Liver (tissue), 9 donors: Measurements from ENCODE around the gene PLA1A. TPM values are rescaled to one million over a fixed set of nuclear protein-coding genes. Genes with fewer than 3 reads are reported as not detected.

Experiments used
- DNase-seq: peaks from one replicate; pipeline ENCODE4 v3.0.0-alpha.2; 2017; ENCODE audit warnings: low spot score
- H3K27ac ChIP-seq, 2 donors: one replicate each; pipeline ENCODE4 v1.7.0; 2013; ENCODE audit warnings: inconsistent platforms in 2 of 2, low read length in 2 of 2, control low read depth in 1 of 2, low read depth in 1 of 2, mild to moderate bottlenecking in 1 of 2
- H3K27me3 ChIP-seq, 4 donors: one replicate each; pipeline versions ENCODE4 v1.6.1 to v1.7.0; 2013; ENCODE audit warnings: low read length in 3 of 4, inconsistent platforms in 1 of 4, mild to moderate bottlenecking in 1 of 4, moderate library complexity in 1 of 4; ENCODE audit not compliant: control insufficient read depth in 4 of 4, insufficient read depth in 4 of 4
- H3K36me3 ChIP-seq, 4 donors: one replicate each; pipeline versions ENCODE4 v1.6.1 to v1.7.0; 2013; ENCODE audit warnings: low read length in 3 of 4, mild to moderate bottlenecking in 3 of 4, low read depth in 1 of 4, moderate library complexity in 1 of 4; ENCODE audit not compliant: control insufficient read depth in 4 of 4, insufficient read depth in 3 of 4
- H3K4me1 ChIP-seq, 4 donors: one replicate each; pipeline versions ENCODE4 v1.6.1 to v1.7.0; 2013; ENCODE audit warnings: low read length in 3 of 4, mild to moderate bottlenecking in 3 of 4, moderate library complexity in 1 of 4; ENCODE audit not compliant: control insufficient read depth in 4 of 4, insufficient read depth in 4 of 4
- H3K4me3 ChIP-seq, 3 donors: one replicate each; pipeline versions ENCODE4 v1.6.1 to v1.7.0; 2013; ENCODE audit warnings: low read length in 3 of 3, control low read depth in 1 of 3, low read depth in 1 of 3, mild to moderate bottlenecking in 1 of 3
- H3K9ac ChIP-seq, 2 donors: one replicate each; pipeline ENCODE4 v1.7.0; 2013; ENCODE audit warnings: low read length in 2 of 2, mild to moderate bottlenecking in 2 of 2, moderate library complexity in 2 of 2, control low read depth in 1 of 2, low read depth in 1 of 2
- H3K9me3 ChIP-seq, 4 donors: one replicate each; pipeline versions ENCODE4 v1.6.1 to v1.7.0; 2013; ENCODE audit warnings: low read length in 3 of 4; ENCODE audit not compliant: control insufficient read depth in 4 of 4
- CTCF ChIP-seq: fragments of 150-350 bp; IDR thresholded peaks from 2 replicates; pipeline ENCODE4 v1.5.1; 2017; ENCODE audit warnings: improper control_type of control experiment, low read depth, low read length; ENCODE audit not compliant: missing input control
- EGR1 ChIP-seq, 2 donors: IDR thresholded peaks; 2 replicates each; pipeline ENCODE4 v1.6.1; 2016 to 2018; ENCODE audit warnings: antibody characterized with exemption in 2 of 2, low read depth in 2 of 2
- FOXA1 ChIP-seq: IDR thresholded peaks from 2 replicates; pipeline ENCODE4 v1.6.1; 2016; ENCODE audit warnings: antibody characterized with exemption
- FOXA2 ChIP-seq: IDR thresholded peaks from 2 replicates; pipeline ENCODE4 v1.6.1; 2016; ENCODE audit warnings: antibody characterized with exemption
- GABPA ChIP-seq, 2 donors: IDR thresholded peaks in 1 of 2; conservative IDR thresholded peaks in 1 of 2; 2 replicates each; pipeline ENCODE4 v1.6.1; 2016; ENCODE audit warnings: antibody characterized with exemption in 2 of 2, mild to moderate bottlenecking in 1 of 2, moderate library complexity in 1 of 2
- HNF4A ChIP-seq, 2 donors: conservative IDR thresholded peaks; 2 replicates each; pipeline ENCODE4 v1.6.1; 2016; ENCODE audit warnings: antibody characterized with exemption in 2 of 2, mild to moderate bottlenecking in 2 of 2
- HNF4G ChIP-seq: IDR thresholded peaks from 2 replicates; pipeline ENCODE4 v1.6.1; 2016; ENCODE audit warnings: antibody characterized with exemption
- JUND ChIP-seq, 2 donors: IDR thresholded peaks; 2 replicates each; pipeline ENCODE4 v1.6.1; 2016; ENCODE audit warnings: antibody characterized with exemption in 2 of 2
- MAX ChIP-seq: IDR thresholded peaks from 2 replicates; pipeline ENCODE4 v1.6.1; 2016; ENCODE audit warnings: antibody characterized with exemption
- NR2F2 ChIP-seq: IDR thresholded peaks from 2 replicates; pipeline ENCODE4 v1.6.1; 2016; ENCODE audit warnings: antibody characterized with exemption
- RAD21 ChIP-seq, 2 donors: IDR thresholded peaks; 2 replicates each; pipeline ENCODE4 v1.6.1; 2016; ENCODE audit warnings: antibody characterized with exemption in 2 of 2, mild to moderate bottlenecking in 2 of 2
- RXRA ChIP-seq, 2 donors: IDR thresholded peaks; 2 replicates each; pipeline ENCODE4 v1.6.1; 2017 to 2018; ENCODE audit warnings: antibody characterized with exemption in 2 of 2, mild to moderate bottlenecking in 1 of 2
- SP1 ChIP-seq: IDR thresholded peaks from 2 replicates; pipeline ENCODE4 v1.6.1; 2018; ENCODE audit warnings: antibody characterized with exemption, mild to moderate bottlenecking
- TAF1 ChIP-seq: conservative IDR thresholded peaks from 2 replicates; pipeline ENCODE4 v1.6.1; 2016; ENCODE audit warnings: antibody characterized with exemption, mild to moderate bottlenecking
- YY1 ChIP-seq: IDR thresholded peaks from 2 replicates; pipeline ENCODE4 v1.6.1; 2016; ENCODE audit warnings: antibody characterized with exemption, mild to moderate bottlenecking
- ZBTB33 ChIP-seq: IDR thresholded peaks from 2 replicates; pipeline ENCODE4 v1.6.1; 2016; ENCODE audit warnings: antibody characterized with exemption
- WGBS: extraction: QIAGEN DNeasy Blood & Tissue Kit; methylation state at CpG from one replicate; pipeline ENCODE4 v1.1.7; 2013; 5-methylcytosine and 5-hydroxymethylcytosine counted together
- polyA plus RNA-seq, 2 donors: library from polyadenylated mRNA; stranded (reverse) in 1 of 2; unstranded in 1 of 2; fragments of 200-250 nt in 1 of 2; fragments of >200 nt in 1 of 2; fragmentation: Nextera tagmentation in 1 of 2; extraction: Ambion mirVana in 1 of 2; gene quantifications; one replicate each; pipeline versions ENCODE4 v1.2.1 to v1.2.3, GENCODE V29; 2013 to 2015
- total RNA-seq, 2 donors: library from RNA; depleted of rRNA; stranded (reverse); fragments of >200 nt; gene quantifications; one replicate each; pipeline ENCODE4 v1.2.3, GENCODE V29; 2014
- TF ChIP-seq, protein P1 (sequence below): IDR thresholded peaks from 2 replicates; pipeline ENCODE4 v1.6.1; 2016; ENCODE audit warnings: antibody characterized with exemption
- TF ChIP-seq, protein P2 (sequence below): IDR thresholded peaks from 2 replicates; pipeline ENCODE4 v1.6.1; 2016; ENCODE audit warnings: antibody characterized with exemption, mild to moderate bottlenecking
- donor health status: healthy.
- donor health status: healthy.
- donor health status: healthy.
- donor health status: healthy.
- donor health status: healthy.

PLA1A gene
- total and polyA plus RNA-seq, 4 donors, result 6.0 to 63.9 (median 33.0) TPM

DNA sequence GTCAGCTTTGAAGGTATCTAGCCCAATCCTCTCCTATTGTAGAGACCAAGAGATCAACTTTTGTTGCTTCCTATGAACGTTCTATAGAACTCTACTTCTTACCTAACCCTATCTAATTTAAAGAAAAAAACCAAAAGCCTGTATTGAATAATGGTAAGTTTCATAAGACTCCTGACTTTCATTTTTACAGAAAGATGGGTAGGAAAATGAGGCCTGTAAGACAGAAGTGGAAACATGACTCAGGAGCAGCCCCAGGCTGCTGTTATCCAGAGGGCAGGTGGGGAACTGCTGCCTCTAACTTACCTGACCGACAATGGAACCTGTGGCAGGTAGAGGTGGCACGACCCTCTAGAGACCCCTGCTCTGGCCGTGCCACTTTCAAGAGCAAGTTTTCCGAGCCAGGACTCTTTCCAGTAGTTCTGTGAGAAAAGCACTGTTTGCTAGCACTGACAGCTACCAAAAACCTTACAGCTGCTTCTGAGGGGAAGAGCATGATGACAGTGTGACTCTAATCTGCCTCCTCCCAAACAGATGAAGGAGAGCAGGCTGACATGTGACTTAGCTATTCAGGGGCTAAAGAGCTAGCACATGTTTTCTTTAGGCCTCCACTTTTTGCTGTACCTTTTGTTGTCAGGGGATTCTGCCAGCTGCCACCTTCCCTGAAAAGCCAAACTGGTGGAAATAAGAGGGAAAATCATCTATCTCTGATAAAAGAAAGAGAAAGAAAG is 45.2 kb downstream of the PLA1A start (continued):
- no peak for TF ChIP-seq HNF4A (conservative IDR thresholded peaks at IDR 0.05)

DNA sequence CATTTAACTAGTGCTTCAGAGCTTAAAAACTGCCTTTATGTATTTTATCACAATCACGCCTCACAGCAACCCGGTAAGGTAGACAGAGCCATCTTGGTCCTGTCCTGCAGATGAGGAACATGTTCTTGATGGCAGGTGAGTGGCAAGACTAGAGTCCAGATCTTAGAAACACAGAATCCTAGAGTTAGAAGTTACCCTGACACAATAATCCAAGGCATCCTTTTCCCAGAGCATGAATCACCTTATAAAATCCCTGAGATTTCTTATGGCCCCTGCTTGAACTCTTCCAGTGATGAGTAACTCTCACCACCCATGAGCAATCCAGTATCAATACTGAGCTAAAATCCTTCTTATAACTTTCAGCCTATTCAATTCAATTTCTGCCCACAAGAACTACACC is 45.8 kb downstream of the PLA1A start:
- 97% methylated on average over 2 of the region's 2 CpGs for WGBS
- Histone ChIP-seq H3K9ac (no peak overlapping the region), H3K27ac (no peak overlapping the region)

More for the DNA sequence above, 45.8 kb downstream of the PLA1A start:
- H3K27me3 ChIP-seq, result no peaks in the 10 kb centered on the region
- H3K9me3 ChIP-seq, result no peaks in the 10 kb centered on the region
- DNase-seq, result no peak
- TF ChIP-seq CTCF, result no peak
- no peak for TF ChIP-seq SP1
- TF ChIP-seq, protein P1, sequence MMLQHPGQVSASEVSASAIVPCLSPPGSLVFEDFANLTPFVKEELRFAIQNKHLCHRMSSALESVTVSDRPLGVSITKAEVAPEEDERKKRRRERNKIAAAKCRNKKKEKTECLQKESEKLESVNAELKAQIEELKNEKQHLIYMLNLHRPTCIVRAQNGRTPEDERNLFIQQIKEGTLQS, result no peak
- TF ChIP-seq JUND (IDR thresholded peaks at IDR 0.05), result no peak
- TF ChIP-seq RAD21 (IDR thresholded peaks at IDR 0.05), result no peak
- TF ChIP-seq, protein P2, sequence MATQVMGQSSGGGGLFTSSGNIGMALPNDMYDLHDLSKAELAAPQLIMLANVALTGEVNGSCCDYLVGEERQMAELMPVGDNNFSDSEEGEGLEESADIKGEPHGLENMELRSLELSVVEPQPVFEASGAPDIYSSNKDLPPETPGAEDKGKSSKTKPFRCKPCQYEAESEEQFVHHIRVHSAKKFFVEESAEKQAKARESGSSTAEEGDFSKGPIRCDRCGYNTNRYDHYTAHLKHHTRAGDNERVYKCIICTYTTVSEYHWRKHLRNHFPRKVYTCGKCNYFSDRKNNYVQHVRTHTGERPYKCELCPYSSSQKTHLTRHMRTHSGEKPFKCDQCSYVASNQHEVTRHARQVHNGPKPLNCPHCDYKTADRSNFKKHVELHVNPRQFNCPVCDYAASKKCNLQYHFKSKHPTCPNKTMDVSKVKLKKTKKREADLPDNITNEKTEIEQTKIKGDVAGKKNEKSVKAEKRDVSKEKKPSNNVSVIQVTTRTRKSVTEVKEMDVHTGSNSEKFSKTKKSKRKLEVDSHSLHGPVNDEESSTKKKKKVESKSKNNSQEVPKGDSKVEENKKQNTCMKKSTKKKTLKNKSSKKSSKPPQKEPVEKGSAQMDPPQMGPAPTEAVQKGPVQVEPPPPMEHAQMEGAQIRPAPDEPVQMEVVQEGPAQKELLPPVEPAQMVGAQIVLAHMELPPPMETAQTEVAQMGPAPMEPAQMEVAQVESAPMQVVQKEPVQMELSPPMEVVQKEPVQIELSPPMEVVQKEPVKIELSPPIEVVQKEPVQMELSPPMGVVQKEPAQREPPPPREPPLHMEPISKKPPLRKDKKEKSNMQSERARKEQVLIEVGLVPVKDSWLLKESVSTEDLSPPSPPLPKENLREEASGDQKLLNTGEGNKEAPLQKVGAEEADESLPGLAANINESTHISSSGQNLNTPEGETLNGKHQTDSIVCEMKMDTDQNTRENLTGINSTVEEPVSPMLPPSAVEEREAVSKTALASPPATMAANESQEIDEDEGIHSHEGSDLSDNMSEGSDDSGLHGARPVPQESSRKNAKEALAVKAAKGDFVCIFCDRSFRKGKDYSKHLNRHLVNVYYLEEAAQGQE, result no peak
- TF ChIP-seq NR2F2, result no peak
- no peak for TF ChIP-seq RXRA (IDR thresholded peaks at IDR 0.05)
- TF ChIP-seq EGR1 (IDR thresholded peaks at IDR 0.05; ENCODE audit: low read depth in 2 of 2), result no peak
- TF ChIP-seq FOXA2, result no peak
- no peak for TF ChIP-seq HNF4G
- no peak for TF ChIP-seq GABPA (IDR thresholded peaks at IDR 0.05 in 1 of 2, conservative IDR thresholded peaks at IDR 0.05 in 1 of 2)
- no peak for TF ChIP-seq FOXA1
- no peak for TF ChIP-seq MAX
- no peak for TF ChIP-seq YY1
- no peak for TF ChIP-seq ZBTB33
- no peak for TF ChIP-seq HNF4A (conservative IDR thresholded peaks at IDR 0.05)
- no peak for TF ChIP-seq TAF1
- peaks cover 0 to 3% (median 0%) of the 10 kb centered on the region in 4 donors for H3K36me3 ChIP-seq
- peaks cover 0 to 7% (median 1%) of the 10 kb centered on the region in 4 donors for H3K4me1 ChIP-seq
- H3K4me3 ChIP-seq, result no peak overlapping the region
